Left colon (tissue), 2 donors: ENCODE results near the gene MYLK4. TPM values are rescaled to one million over a fixed set of nuclear protein-coding genes. Genes with fewer than 3 reads are reported as not detected.

Experiments used
- ATAC-seq: fragments of 200-7000 bp; cut with Tn5 transposase; one replicate; pipeline ENCODE4 v1.9.1; 2020; ENCODE audit warnings: mild to moderate bottlenecking, moderate library complexity
- DNase-seq, 2 donors: peaks; one replicate each; pipeline ENCODE4 v3.0.0-alpha.2; 2020
- intact Hi-C, 2 donors: fragments of 100-400 bp; cut with DNase I in 1 of 2; cut with micrococcal nuclease in 1 of 2; formaldehyde crosslinking; loops; one replicate each; pipeline versions ENCODE4 v1.11.2 to v1.14.0; 2022; cut with DNase I, micrococcal nuclease
- total RNA-seq, 2 donors: library from RNA; stranded (reverse); fragmentation: NEBNext Ultra II Directional; extraction: Animal tissue kit (Norgen Biotek cat#: 25700); gene quantifications; one replicate each; pipeline ENCODE4 v1.2.1, GENCODE V29; 2021
- donor health status: DM: no; HTN: no; CAD: no.
- donor health status: DM: yes; HTN: yes; CAD: no.

Gene MYLK4
- total RNA-seq, 2 donors from 2014 or later, result 0.34 to 0.55 TPM

GRCh38 chr6:2719093-2719455 is 31.6 kb downstream of the MYLK4 start:
- ATAC-seq (no peak), DNase-seq (no peak)
- intact Hi-C loops, result no loop called here

DNA sequence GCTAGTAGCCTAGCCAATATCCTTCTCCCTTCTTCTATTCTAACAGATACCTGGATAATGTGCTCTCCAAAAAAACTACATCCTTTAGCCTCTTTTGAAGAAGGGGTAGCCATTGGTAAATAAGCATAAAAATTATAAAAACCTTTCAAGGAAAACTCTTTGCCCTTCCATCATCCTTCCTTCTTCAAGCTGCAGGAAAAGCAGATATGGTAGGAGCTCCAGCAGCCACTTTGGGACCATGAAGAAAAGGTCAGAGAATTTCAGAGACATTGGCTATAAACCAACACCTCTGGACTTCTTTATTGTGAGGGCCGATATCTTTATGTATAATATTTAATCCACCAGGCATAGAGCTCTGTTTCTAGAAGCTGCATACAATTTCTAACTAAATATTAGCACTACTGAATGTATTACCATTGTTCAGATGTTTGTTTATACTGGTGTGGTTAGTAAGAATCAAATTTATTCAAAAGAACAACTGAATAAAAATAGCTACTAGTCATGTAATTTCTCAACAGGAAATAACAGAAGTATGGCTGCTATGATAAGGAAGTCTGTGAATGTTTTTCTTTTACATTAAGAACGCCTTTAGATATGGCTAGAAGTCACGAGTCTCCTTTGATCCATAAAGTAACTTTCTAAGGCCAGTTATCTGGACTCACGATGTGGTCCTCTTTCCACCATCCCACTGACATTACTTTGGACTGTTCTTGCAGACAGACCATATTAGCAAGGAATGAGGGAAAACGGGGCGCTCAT is 32.2 kb downstream of the MYLK4 start:
- ATAC-seq (no peak), DNase-seq (no peak)
- intact Hi-C loops, result no loop called here

DNA sequence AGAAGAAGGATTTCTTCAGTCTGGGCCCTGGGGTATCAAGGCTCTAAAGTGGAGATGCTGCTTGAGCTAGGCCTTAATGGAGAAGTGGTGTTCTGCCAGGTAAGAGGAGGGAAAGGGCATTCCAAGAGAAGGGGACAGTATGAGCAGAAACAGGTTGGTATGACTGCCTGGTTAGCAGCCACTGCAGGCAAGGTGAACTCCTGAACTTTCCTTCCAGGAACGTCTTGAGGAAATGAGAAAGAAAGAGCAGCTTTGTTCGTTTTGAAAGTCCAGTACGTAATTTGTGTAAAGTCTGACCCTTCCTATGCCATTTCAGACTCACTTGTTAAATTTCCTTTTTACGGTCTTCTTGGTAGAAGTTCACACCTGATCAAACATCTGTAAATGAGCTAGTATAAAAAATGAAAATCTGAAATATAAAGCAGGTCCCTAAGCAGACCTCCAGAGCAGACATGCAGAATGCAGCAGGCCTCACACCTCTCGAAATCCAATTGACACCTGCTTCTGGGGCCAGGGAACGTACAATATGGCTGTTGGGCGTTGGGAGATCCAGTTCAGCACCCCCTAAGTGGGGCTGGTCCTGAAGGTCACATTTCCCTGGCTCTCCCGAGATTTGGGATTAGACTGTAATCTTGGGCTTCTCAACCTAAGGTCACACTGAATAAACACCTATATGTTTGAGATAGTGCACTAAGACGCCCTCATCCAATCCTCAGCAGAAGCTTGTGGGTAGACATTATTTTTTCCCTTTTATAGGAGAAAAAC is 33.6 kb downstream of the MYLK4 start:
- ATAC-seq, result peak; percentile 68
- intact Hi-C loops, result no loop called here
- DNase-seq, result no peak

GRCh38 chr6:2715737-2716136 is 35.0 kb downstream of the MYLK4 start:
- intact Hi-C loops, result no loop called here
- ATAC-seq (peak; percentile 97), DNase-seq (peak; percentile 14 to 47)

DNA sequence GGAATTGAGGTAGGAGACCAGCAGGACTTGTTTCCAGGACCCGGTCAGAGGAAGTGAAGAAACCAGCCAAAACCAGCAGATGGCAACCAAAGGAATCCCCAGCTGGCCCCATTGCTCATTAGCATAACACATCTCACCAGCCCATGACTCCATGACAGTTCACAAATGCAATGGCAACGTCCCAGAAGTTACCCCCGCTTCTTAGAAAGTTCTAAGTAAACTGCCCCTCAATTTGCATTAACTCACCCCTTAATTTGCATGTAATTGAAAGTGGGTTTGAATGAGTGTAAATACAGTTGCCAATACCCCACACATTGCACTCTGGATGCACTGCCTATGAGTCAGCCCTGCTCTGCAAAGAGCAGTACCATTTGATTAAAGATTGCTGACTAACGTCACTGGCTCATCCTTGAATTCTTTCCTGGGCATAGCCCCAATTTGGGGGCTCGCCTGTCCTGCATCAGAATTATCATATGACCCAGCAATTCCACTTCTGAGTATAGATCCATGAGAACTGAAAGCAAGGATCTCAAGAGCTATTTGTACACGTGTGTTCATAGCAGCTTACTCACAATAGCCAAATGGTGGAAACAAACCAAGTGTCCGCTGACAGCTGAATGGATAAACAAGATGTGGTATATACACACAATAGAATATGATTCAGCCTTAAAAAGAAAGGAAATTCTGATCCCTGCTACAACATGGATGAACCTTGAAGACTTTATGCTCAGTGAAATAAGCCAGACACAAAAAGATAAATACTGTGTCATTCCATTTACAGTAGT is 36.4 kb downstream of the MYLK4 start:
- ATAC-seq, result no peak
- intact Hi-C loops, result no loop called here
- no peak for DNase-seq

DNA sequence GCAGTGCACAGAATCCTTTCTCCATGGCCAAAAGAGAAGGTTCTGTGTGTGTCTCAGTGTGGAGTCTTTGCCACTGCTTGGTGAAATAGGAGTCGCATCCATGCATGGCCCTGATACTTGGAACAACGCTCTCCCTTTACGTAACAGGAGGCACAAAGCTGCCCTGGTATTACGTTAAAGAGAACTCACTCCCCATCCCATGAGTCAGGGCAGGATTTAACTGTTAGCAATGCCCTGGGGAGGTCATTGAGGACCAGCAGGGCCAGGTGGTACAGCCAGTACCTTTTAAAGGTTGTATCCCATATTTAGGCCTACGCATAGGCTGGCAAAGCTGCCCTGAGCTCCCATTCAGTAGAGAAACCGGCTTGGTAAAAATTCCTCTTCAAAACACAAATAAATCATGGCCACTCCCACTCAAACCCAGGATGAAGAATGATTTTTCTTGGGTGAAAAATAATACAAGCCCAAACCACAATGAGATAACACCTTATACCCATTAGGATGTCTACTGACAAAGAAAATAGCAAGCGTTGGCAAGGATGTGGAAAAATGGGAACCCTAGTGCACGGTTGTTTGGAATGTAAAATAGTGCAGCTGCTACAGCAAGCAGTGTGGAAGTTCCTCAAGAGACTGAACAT is 37.1 kb downstream of the MYLK4 start:
- intact Hi-C loops, result no loop called here
- DNase-seq (no peak), ATAC-seq (no peak)

DNA sequence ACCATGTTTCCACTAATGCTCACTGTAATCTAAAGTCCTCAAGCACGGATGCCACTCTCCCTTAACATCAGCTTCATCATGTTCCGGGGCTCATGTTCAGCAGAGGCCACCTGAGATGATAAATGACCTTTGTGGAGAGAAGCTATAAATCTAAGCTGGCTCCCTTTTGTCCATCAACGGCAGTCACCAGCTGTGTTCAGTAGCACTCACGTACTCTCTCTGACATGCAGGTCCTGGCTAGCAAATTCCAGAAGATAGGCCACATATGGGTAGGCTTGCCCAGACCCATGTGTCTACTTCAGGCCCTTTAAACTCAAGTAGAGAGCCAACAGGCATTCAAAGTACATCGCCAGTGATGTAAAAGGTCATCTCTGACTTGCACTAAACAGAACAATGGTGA is 38.6 kb downstream of the MYLK4 start:
- ATAC-seq (no peak), DNase-seq (no peak)
- intact Hi-C loops, result no loop called here

DNA sequence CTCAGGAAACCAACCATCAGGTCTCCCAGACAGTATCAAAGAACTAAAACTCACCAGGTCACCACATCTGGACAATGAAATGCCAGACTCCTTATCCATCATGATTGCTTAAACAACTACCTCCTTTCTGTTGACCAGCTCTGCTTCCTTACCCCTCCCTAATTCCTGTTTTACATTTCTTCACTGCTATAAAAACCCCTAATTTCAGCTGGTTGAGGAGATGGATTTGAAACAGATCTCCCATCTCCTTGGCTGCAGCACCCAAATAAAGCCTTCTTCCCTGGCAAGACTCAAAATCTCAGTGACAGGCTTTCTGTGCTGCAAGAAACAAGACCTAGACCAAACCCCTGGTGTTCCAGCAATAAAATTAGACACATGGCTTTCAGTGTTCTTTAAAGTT is 40.3 kb downstream of the MYLK4 start:
- DNase-seq, result no peak
- intact Hi-C loops, result no loop called here
- ATAC-seq, result no peak

- intact Hi-C loops, result no loop called here
- ATAC-seq (no peak), DNase-seq (no peak)
Observed at GRCh38 chr6:2708456-2708855, 42.3 kb downstream of the MYLK4 start.

- intact Hi-C loops, result no loop called here
- DNase-seq (no peak), ATAC-seq (no peak)
Observed at GRCh38 chr6:2706558-2706957, 44.2 kb downstream of the MYLK4 start.

DNA sequence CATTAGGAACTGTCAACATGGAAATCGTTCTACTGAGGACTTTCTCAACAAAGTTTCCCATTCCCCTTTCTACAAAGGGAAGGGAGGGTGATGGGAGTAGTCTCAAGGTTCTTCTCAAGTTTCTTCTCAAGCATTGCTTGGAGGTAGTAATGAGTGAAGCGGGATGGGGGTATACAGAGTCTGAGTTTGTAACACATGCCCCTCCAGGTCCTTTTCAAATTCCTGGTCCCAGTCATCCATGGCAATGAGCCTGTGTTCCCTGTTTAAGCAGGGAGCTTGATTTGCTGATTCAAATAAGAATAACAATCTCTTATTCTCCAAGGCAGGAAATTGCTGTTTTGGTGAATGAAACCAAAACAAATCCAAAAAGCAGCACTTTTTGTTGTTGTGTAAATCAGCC is 45.5 kb downstream of the MYLK4 start:
- ATAC-seq (no peak), DNase-seq (no peak)
- intact Hi-C loops, result no loop called here

DNA sequence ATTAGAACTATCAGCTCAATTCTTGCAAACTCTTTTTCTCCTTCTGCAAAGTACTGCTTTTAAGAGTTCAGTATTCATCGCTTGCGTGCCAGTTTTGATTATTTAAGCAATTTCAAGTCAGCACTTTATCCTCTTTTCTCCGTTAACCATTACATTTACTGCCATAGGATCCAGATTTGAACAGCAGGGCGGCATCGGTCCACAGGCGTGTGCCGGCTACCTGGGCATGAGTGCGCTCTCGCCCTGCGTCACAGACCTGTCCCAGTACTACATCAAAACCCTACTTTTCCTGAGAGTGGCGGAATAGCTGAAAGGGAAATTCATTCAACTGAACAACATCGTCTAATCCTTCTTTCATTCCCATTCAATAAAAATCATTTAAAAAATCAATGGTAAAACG is 53.4 kb downstream of the MYLK4 start:
- DNase-seq (no peak), ATAC-seq (no peak)
- intact Hi-C loops, result no loop called here

DNA sequence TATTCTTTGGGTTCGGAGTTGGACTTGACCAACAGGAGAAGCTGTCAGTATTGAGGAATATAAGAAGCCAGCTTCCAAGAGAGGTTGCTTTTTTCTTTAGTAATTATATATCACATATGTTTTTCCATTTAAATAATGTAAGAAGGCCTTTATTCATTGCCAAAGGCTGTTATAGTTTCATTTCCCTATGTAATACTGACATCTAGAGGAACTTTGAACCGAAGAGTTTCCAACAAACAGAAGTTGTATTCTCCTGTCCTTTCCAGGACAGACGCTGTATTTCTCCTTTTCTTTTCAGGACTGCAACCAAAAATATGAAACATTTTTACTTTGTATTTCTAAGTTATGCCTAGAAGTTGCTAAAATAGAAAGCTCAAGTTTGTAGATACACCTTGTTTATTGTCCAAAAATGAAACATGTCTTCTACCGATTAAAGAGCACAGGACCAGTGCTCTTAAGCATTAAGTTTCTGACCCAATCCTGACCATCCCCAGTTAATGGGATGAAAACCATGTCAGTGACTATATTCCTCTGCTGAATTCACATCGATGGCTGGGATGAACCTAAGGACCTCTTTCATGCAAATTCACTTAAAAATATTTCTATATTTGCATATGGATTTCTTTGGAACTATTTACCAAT is 55.1 kb downstream of the MYLK4 start:
- ATAC-seq (peak; percentile 56), DNase-seq (no peak)
- intact Hi-C loops, result no loop called here

DNA sequence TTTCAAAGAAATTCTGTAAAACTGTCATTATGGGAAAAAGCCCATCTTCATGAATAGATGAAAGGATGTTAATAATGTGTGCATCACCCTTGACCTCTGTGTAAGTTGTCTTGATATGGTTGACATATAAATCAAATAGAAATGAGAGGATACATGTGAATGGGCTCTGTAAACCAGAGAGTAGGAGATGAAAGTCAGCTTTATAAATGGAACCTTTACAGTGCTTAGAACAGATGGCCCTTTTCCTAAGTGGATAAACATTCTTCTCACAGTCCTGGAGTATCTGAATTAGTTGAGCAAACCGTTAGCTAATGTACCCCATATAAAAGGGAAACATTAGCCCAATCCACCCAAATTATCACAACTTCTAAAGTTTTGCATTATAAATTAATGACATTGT is 57.5 kb downstream of the MYLK4 start:
- intact Hi-C loops, result no loop called here
- ATAC-seq, result no peak
- no peak for DNase-seq

- ATAC-seq (no peak), DNase-seq (no peak)
- intact Hi-C loops, result no loop called here
Observed at GRCh38 chr6:2688401-2689064, 62.2 kb downstream of the MYLK4 start.

DNA sequence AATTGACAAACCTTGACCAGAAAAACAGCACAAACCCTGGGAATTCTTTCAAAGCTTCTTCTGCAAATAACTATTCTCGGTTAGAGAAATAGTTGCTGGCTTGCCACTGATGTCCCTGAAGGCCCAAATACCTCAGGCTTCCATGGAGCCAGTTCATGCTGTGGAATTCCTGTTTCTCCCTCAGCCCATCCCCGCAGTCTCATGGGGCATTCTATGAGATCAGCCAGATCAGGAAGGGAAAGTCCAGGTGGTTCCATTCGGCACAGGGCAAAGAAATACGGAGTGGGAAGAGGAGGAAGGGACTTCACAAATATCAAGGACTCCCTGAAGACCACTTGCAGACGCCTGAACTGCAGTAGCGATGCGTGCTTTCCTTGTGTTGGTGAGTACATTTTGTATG is 63.3 kb downstream of the MYLK4 start:
- intact Hi-C loops, result no loop called here
- ATAC-seq (no peak), DNase-seq (no peak)

DNA sequence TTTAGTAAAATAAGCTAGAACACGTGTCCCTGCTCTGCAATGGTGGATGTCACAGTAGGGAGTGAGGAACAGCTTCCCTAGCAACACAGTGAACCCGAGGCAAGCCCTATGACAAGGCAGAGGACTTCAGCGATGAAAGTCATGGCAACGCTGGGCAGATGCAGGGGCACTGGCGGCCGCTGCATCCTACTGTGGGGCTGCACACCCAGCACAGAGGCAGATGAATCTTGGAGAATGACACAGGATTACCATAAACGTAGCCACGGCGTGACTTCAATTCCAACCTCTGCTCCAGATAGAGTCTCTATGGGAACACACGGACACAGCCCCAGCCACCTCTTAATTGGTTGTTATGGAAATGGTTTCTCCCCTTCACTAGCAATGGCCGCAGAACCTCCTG is 64.2 kb downstream of the MYLK4 start:
- intact Hi-C loops, result no loop called here
- ATAC-seq (no peak), DNase-seq (no peak)
